ENCODE data around the gene HJURP.

DNA sequence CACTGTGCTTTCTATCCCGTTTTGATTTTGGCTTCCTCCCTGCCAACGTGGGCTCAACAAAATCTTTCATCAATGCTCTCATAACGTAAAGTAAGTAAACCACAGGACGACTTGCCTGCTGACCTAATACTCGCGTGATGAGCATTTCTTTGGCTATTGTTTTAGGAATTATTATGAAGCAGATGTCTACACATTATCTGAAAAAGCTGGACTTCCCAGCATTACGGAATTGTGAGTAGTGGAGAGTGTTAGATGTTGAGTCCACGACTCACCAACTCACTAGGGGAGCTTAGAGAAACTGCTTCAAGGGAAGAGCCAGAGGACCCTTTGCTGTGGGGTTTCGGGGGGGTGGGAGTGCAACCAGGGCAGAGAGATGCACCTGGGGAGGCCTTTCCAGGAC lies 21.9 kb downstream of the HJURP start:
- TF ChIP-seq, protein P1, sequence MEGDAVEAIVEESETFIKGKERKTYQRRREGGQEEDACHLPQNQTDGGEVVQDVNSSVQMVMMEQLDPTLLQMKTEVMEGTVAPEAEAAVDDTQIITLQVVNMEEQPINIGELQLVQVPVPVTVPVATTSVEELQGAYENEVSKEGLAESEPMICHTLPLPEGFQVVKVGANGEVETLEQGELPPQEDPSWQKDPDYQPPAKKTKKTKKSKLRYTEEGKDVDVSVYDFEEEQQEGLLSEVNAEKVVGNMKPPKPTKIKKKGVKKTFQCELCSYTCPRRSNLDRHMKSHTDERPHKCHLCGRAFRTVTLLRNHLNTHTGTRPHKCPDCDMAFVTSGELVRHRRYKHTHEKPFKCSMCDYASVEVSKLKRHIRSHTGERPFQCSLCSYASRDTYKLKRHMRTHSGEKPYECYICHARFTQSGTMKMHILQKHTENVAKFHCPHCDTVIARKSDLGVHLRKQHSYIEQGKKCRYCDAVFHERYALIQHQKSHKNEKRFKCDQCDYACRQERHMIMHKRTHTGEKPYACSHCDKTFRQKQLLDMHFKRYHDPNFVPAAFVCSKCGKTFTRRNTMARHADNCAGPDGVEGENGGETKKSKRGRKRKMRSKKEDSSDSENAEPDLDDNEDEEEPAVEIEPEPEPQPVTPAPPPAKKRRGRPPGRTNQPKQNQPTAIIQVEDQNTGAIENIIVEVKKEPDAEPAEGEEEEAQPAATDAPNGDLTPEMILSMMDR (IDR thresholded peaks at IDR 0.05; ENCODE audit: low read depth, low read length, poor library complexity, severe bottlenecking), result no peak
- no peak for TF ChIP-seq EZH2phosphoT487 (IDR thresholded peaks at IDR 0.05; ENCODE audit: borderline replicate concordance, low read length)

All from DOHH2 (cell line).